Spinal cord (tissue), 10 donors: Measurements from ENCODE around the gene ZNF512B. TPM values are rescaled to one million over a fixed set of nuclear protein-coding genes. Genes with fewer than 3 reads are reported as not detected.
A peak's percentile ranks its signal among the peaks of the same experiment; 100 is the strongest.

Experiments used
- DNase-seq, 6 donors: peaks; one replicate each; pipeline versions ENCODE4 v3.0.0 to v3.0.0-alpha.2; 2013 to 2015; ENCODE audit warnings: low spot score in 6 of 6, low read depth in 4 of 6
- H3K27ac ChIP-seq: one replicate; pipeline ENCODE4 v1.5.1; 2013; ENCODE audit warnings: low read depth, low read length, control low read depth
- H3K27me3 ChIP-seq: one replicate; pipeline ENCODE4 v1.6.1; 2013; ENCODE audit warnings: low read length; ENCODE audit not compliant: control insufficient read depth, insufficient read depth
- H3K36me3 ChIP-seq: one replicate; pipeline ENCODE4 v1.6.1; 2013; ENCODE audit warnings: low read length; ENCODE audit not compliant: control insufficient read depth, insufficient read depth
- H3K4me1 ChIP-seq: one replicate; pipeline ENCODE4 v1.6.1; 2013; ENCODE audit warnings: low read length; ENCODE audit not compliant: control insufficient read depth, insufficient read depth
- H3K4me3 ChIP-seq: one replicate; pipeline ENCODE4 v1.5.1; 2013; ENCODE audit warnings: low read depth, low read length, control low read depth
- H3K9me3 ChIP-seq: one replicate; pipeline ENCODE4 v1.6.1; 2013; ENCODE audit warnings: low read length; ENCODE audit not compliant: control insufficient read depth, insufficient read depth
- WGBS: methylation state at CpG from one replicate; pipeline ENCODE4 v1.1.5; 2013; ENCODE audit warnings: missing lambda C conversion rate; ENCODE audit not compliant: insufficient coverage; 5-methylcytosine and 5-hydroxymethylcytosine counted together
- polyA plus RNA-seq, 2 donors: library from polyadenylated mRNA; unstranded; fragments of 120-200 nt; gene quantifications; one replicate each; pipeline ENCODE4 v1.2.1, GENCODE V29; 2013; ENCODE audit not compliant: insufficient read length in 2 of 2
- total RNA-seq, 2 donors: library from RNA; depleted of rRNA in 1 of 2; stranded (reverse); fragments of 120-200 nt in 1 of 2; fragments of >200 nt in 1 of 2; gene quantifications; one replicate each; pipeline versions ENCODE4 v1.2.3 to v1.2.4, GENCODE V29; 2013 to 2014
- donor health status: healthy.

Gene ZNF512B
- total and polyA plus RNA-seq, 4 donors = 10.6 to 44.7 (median 33.9) TPM

DNA sequence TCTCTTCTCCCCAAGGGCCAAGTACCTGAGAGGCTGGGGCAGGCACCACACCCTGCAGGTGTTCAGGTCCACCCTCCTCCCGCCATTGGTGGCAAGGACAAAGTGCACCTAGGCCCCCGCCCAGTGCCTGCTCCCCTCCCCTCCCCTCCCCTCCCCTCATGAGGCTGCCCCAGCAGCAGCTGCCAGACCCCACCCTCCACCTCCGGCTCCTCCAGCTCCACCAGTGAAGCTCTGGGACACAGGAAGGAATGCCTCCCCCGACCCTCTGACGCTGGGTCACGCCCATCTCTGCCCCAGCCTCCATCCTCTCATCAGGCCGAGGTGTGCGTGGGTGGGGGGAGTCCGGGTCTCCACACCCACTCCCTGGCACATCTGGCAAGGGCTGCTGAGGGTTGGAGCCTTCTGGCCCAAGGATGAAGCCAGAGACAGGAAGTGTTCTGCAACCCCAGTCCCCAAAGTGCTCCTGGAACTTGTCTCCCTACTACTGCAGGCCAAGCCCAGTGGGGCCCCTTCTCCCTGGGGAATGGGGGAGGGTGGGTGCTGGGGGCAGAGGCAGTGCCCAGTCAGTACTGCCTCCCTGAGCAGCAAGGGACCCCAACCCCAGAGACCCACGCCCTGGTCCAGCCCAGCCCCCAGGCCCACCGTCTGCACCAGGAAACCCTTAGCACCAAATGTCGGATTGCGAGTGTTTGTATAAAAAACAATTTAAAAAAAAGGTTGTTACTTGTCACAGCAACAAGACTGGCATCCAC lies 11.9 kb downstream of the ZNF512B start:
- Histone ChIP-seq H3K27ac (no peak overlapping the region), H3K4me3 (no peak overlapping the region), H3K36me3 (peaks cover 72% of the 10 kb centered on the region), H3K4me1 (peaks cover 36% of the 10 kb centered on the region), H3K27me3 (no peaks in the 10 kb centered on the region), H3K9me3 (no peaks in the 10 kb centered on the region)
- DNase-seq = no peak
- 50% methylated on average over 2 of the region's 13 CpGs for WGBS

DNA sequence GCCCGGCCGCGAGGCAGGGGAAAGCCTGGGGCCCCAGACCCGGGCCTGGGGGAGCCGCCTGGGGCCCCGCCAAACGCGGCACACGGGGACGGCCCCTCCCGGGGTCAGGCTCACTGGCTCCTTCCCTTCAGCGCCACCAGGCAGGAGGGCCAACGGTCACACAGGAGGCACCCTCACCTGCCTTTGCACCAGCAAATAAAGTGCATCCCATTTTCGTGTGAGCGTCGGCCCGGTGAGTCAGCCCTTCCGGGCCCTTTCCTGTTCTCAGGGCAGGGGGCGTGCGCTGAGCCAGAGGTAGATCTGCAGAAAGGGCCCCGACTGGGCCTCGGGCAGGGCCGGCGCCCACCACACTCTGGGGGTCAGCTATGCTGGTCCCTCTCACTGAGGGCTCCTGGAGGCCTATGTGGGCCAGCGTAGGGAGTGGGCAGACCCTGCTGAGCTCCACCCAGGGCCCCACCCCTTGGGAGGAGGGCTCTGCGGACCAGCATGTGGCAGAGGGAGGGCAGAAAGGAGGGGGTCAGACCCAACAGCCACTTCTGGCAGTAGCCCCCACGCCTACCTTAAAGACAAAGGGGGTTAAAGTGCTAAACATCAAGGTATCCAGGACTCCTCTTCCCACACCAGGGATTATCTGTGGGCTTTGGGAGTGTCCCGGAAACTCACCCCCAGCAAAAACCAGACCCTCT lies 12.6 kb downstream of the ZNF512B start:
- H3K27me3 ChIP-seq = no peaks in the 10 kb centered on the region
- no peaks in the 10 kb centered on the region for H3K9me3 ChIP-seq
- WGBS = 6% methylated on average over 27 of the region's 28 CpGs
- H3K4me1 ChIP-seq = peaks cover 42% of the 10 kb centered on the region
- peaks cover 72% of the 10 kb centered on the region for H3K36me3 ChIP-seq
- peak overlapping the region; percentile 52 for H3K27ac ChIP-seq
- DNase-seq = peak in 2 of 6 donors; percentile 47 to 70
- peak overlapping the region; percentile 64 for H3K4me3 ChIP-seq

DNA sequence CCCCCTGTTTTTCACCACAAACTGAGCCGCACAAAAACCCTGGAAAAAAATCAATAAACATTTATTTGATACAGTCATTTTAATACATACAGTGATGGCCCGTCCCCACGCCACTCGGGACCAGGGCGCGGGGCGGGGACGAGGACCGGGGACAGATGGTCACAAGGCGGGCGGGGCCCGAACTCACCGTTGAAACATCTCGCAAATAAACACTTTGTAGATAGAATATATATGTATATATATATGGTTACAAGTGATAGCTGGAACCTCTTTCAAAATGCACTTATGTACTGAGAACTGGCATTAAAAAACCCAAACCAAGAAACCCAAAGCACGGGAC lies 13.1 kb downstream of the ZNF512B start:
- H3K4me3 ChIP-seq = peak overlapping the region; percentile 64
- no peak for DNase-seq
- peak overlapping the region; percentile 52 for H3K27ac ChIP-seq
- H3K36me3 ChIP-seq = peaks cover 72% of the 10 kb centered on the region
- H3K9me3 ChIP-seq = no peaks in the 10 kb centered on the region
- no peaks in the 10 kb centered on the region for H3K27me3 ChIP-seq
- H3K4me1 ChIP-seq = peaks cover 46% of the 10 kb centered on the region
- 0% methylated on average over 9 of the region's 15 CpGs for WGBS

DNA sequence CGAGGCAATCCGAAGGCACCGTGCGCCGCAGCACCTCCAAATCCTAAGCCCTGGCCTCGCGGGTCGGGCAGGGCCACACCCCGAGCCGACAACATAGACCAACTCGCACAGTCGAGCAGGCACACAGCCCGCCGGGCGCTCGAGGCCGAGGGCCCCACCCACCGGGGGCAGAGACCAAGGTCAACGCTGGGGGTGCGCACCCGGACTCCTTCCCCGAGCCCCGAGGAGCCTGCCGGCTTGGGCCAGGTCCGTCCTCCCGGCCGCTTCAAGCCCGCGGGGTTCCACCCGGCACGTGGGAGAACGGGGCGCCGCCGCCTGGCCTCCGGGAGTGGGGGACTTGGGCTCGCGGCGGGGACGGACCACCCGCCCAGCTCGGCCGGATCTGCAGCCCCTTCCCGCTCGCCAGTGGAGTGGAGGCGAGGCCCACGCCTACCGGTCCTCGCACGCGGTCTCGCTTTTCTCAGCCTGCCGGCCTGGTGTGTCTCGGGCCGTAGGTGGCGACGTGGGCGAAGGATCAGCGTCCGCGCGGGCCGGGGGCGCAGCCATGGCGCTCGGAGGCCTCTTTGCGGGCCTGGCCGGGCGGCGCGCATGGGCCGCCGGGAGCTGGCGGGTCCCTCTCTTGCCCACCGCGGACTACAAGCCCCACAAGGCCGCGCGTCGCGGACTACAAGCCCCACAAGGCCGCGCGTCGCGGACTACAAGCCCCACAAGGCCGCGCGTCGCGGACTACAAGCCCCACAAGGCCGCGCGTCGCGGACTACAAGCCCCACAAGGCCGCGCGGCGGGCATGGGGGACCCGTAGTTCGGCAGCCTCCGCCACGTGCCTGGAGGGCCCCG lies 13.7 kb downstream of the ZNF512B start, which contains the start of gene UCKL1:
UCKL1 (minus strand) TSS at position 590 of the 837 bp plus-strand sequence; CDS start at position 546, 44 bp downstream.
- H3K36me3 ChIP-seq = peaks cover 72% of the 10 kb centered on the region
- WGBS = under 1% methylated on average over 90 of the region's 105 CpGs
- peaks cover 52% of the 10 kb centered on the region for H3K4me1 ChIP-seq
- no peaks in the 10 kb centered on the region for H3K27me3 ChIP-seq
- no peaks in the 10 kb centered on the region for H3K9me3 ChIP-seq
- H3K4me3 ChIP-seq = peak within 1 kb of the TSS; percentile 80
- peak within 1 kb of the TSS; percentile 73 for H3K27ac ChIP-seq
- DNase-seq = peak in 5 of 6 donors; percentile 79 to 97 (median 88)

DNA sequence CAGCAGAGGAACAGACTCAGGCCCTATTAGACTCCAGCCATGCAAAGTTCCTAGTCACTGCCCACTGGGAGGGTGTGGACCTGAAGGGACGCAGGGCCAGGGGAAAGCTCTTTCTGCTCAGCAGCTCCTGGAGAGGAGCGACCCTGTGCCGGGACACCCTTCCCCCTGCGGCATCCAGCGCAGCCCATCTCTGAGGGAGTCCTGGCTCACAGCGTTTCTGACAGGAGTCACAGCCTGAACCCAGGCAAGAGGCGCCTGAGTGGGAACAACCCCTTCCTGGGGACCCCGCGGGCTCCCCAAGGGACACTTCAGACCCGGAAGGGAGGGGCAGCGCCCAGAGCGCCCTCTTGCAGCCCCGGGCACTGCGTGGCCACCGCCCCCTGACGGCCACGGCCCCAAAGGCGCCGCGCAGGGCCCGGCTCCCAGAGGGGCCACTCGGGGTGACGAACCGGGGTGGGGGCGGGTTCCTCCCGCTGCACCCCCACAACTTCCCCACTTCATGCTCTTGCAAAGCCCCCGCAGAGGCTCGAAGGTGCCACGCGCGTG lies 14.4 kb downstream of the ZNF512B start:
- Histone ChIP-seq H3K9me3 (no peaks in the 10 kb centered on the region), H3K27me3 (no peaks in the 10 kb centered on the region), H3K4me3 (peak overlapping the region; percentile 80), H3K4me1 (peaks cover 59% of the 10 kb centered on the region), H3K27ac (peak overlapping the region; percentile 73), H3K36me3 (peaks cover 72% of the 10 kb centered on the region)
- DNase-seq = peak in 1 of 6 donors; percentile 20
- WGBS = under 1% methylated on average over 31 of the region's 31 CpGs

DNA sequence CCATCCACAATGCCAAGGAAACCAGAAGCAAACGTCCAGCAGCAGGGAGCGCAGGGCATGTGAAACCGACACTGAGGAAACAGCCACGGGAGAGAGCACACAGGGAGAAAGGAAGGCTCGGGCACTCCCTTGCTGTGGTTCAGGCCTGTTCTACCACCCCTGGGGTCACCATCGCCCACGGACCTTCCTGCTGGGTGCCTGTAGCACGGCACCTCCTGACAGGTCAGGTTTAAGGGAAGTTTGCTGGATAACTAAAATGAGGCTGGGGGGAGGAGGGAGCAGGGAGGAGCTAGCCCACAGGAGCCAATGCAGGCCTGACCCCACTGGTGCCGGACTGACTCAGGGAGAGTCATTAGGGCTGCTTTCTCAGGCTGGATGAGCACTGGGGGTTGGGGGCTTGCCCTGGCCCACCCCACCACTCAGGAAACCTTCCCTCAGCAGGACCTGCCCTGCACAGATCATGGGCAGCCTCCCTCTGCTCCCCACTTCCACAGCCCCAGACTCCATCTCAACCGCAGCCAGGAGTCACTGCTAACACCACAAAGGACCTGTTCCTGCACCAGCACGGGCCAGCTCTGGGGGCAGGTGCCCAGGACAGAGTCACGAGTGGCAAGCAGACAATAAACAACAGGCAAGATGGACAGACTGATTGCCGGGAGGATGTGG lies 15.8 kb downstream of the ZNF512B start:
- no peaks in the 10 kb centered on the region for H3K9me3 ChIP-seq
- 78% methylated on average over 13 of the region's 13 CpGs for WGBS
- peaks cover 68% of the 10 kb centered on the region for H3K36me3 ChIP-seq
- H3K27me3 ChIP-seq = no peaks in the 10 kb centered on the region
- no peak for DNase-seq
- no peak overlapping the region for H3K4me3 ChIP-seq
- H3K27ac ChIP-seq = no peak overlapping the region
- peaks cover 74% of the 10 kb centered on the region for H3K4me1 ChIP-seq

DNA sequence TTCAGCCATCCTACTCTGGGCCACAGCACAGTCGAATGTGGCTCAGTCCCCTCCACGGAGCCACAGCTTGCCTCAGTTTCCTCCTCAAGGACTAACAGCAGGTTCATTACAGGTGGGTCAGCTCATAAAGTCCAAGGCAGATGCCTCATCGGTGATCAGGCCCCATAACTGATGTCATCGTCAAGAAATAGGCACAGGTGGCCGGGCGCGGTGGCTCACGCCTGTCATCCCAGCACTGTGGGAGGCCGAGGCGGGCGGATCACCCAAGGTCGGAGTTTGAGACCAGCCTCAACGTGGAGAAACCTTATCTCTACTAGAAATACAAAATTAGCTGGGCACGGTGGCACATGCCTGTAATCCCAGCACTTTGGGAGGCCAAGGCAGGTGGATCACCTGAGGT lies 17.0 kb downstream of the ZNF512B start:
- Histone ChIP-seq H3K4me1 (peaks cover 81% of the 10 kb centered on the region), H3K36me3 (peaks cover 59% of the 10 kb centered on the region), H3K4me3 (no peak overlapping the region), H3K9me3 (no peaks in the 10 kb centered on the region), H3K27me3 (no peaks in the 10 kb centered on the region), H3K27ac (no peak overlapping the region)
- 92% methylated on average over 5 of the region's 14 CpGs for WGBS
- no peak for DNase-seq

DNA sequence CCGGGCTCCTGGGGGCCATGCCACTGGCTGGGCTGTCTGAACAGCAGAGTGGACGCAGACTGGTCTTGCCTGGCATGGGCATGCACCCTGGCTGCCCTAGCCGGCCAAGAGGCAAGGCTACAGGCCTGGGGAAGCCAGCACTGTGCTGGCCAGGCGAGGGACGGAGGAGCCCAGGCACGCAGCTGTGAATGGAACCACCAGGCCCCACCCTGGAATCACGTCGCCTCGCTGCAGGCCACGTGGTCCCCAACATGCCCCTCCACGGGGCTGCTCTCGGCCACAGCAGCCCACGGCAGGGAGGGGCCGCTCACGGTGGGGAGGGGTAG lies 17.6 kb downstream of the ZNF512B start:
- Histone ChIP-seq H3K27ac (no peak overlapping the region), H3K9me3 (no peaks in the 10 kb centered on the region), H3K36me3 (peaks cover 59% of the 10 kb centered on the region), H3K27me3 (no peaks in the 10 kb centered on the region), H3K4me1 (peaks cover 81% of the 10 kb centered on the region), H3K4me3 (no peak overlapping the region)
- DNase-seq = no peak
- WGBS = 92% methylated on average over 15 of the region's 15 CpGs
